ENCODE results near the gene DR1.

DNA sequence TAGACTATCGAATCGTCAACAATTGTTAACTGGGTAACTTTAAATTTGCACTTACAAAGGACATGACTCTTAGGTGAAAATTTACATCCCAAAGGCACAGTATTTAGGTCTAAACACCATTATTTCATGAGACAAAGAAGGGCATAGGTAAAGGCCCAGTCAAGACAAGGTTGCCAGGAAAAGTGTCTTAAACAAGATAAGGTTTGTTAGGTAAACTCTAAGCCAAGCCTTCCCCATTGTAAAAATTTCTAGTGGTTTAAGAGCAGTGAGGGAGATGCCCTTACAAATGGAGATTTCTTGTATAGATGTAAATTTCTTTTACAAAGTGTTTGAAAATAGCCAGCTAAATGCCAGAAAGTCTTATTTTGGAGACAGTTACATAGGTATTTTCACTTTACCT, 65.3 kb downstream of the DR1 start:
- TF ChIP-seq, protein P1, sequence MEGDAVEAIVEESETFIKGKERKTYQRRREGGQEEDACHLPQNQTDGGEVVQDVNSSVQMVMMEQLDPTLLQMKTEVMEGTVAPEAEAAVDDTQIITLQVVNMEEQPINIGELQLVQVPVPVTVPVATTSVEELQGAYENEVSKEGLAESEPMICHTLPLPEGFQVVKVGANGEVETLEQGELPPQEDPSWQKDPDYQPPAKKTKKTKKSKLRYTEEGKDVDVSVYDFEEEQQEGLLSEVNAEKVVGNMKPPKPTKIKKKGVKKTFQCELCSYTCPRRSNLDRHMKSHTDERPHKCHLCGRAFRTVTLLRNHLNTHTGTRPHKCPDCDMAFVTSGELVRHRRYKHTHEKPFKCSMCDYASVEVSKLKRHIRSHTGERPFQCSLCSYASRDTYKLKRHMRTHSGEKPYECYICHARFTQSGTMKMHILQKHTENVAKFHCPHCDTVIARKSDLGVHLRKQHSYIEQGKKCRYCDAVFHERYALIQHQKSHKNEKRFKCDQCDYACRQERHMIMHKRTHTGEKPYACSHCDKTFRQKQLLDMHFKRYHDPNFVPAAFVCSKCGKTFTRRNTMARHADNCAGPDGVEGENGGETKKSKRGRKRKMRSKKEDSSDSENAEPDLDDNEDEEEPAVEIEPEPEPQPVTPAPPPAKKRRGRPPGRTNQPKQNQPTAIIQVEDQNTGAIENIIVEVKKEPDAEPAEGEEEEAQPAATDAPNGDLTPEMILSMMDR (IDR thresholded peaks at IDR 0.05): no peak
- TF ChIP-seq EP300 (IDR thresholded peaks at IDR 0.05): no peak
- no peak for TF ChIP-seq POLR2A (IDR thresholded peaks at IDR 0.05)
